GM12874 (cell line): ENCODE measurements around the gene GRIK3.
A peak's percentile ranks its signal among the peaks of the same experiment; 100 is the strongest.

ENCODE experiments used
- TF ChIP-seq, protein P1 (sequence below): IDR thresholded peaks from 2 replicates; pipeline ENCODE4 v1.5.1; 2011; ENCODE audit warnings: low read depth, mild to moderate bottlenecking, control low read depth, low read length, moderate library complexity; ENCODE audit not compliant: insufficient read depth

The GRIK3 gene

DNA sequence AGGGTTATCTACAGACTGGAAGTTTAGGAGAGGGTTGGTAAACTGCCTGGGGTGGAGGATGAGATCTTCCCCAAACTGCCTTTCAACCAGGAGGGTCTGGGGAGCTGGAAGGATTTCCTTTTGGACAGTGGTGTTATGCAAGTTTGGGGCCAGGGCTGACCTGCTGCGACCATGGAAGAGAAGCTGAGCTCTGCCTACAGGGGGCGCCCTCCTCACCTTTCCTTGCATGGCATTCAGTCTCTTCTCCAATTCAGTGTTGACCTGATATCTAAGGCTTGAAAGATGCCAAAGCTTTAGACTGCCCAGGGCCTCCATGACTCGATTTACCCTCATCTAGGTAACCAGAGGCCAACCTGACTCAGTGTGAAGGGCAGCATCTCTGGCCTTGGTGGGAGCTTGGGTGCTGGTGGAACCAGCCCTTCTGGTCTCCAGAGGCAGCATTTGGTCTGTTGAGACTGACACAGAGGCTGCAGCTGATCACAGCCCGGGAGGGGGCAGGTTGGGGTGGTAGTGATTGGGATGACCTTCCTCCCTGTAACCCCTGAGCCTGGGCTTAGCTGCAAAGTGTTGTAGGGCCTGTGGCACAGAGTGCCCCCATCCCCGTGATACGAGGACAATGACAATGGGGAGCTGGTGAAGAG, 170.0 kb downstream of the GRIK3 start:
- TF ChIP-seq, protein P1, sequence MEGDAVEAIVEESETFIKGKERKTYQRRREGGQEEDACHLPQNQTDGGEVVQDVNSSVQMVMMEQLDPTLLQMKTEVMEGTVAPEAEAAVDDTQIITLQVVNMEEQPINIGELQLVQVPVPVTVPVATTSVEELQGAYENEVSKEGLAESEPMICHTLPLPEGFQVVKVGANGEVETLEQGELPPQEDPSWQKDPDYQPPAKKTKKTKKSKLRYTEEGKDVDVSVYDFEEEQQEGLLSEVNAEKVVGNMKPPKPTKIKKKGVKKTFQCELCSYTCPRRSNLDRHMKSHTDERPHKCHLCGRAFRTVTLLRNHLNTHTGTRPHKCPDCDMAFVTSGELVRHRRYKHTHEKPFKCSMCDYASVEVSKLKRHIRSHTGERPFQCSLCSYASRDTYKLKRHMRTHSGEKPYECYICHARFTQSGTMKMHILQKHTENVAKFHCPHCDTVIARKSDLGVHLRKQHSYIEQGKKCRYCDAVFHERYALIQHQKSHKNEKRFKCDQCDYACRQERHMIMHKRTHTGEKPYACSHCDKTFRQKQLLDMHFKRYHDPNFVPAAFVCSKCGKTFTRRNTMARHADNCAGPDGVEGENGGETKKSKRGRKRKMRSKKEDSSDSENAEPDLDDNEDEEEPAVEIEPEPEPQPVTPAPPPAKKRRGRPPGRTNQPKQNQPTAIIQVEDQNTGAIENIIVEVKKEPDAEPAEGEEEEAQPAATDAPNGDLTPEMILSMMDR: peak; percentile 77

DNA sequence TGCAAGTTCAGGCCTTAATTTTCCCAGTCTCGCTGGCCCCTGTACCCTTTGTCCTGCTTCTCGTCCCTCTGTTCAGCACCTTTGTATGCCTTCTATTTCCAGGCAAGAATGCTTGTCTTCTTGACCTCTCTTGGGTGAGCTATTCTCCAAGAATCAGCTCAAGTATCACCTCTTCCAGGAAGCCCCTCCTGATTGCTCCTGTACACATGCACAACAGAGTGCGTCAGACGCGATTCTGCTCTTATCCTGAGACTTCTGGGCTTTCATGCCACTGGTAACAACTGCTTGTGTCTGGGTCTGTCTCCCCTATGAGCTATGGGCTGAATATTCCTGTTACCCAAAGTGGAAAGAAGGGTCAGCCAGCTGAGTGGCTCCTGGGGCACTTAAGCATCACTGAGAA, 170.8 kb downstream of the GRIK3 start:
- TF ChIP-seq, protein P1: no peak

DNA sequence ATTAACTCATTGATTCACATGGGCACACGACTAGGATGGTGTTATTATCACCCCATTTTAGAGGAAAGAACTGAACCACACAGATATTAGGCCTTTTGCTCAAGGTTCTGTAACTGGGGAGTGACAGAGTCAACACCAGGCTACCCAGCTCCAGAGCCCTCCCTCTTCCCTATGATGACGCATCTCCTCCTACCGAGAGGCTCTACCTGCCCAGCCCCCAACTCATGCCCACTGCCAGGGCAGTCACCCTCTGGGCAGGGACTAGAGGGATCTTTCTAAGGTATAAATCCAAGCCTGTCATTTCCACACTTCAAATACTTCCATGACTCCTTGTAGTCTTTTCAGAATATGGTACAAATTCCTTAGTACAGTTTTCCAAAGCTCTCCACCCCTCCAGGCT, 171.3 kb downstream of the GRIK3 start:
- TF ChIP-seq, protein P1: no peak

DNA sequence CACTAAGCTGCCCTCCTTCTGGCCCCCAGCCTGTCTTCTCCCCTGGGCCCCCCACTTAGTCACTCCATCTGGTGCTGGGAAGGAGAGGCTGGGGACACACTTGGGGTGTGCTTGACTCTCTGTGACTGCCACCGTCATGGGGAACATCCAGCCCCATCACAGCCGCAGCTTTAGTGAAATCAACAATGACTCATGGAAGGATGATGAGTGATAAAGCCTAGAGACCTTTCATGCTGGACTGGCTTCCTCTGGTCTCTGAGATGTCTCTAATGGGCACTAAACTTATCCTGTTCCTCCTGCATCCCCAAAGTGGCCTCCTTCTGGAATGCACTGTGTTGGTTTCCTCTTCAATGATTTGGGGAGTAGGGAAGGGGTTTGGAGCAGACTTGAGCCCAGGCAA, 172.9 kb downstream of the GRIK3 start:
- TF ChIP-seq, protein P1: no peak

DNA sequence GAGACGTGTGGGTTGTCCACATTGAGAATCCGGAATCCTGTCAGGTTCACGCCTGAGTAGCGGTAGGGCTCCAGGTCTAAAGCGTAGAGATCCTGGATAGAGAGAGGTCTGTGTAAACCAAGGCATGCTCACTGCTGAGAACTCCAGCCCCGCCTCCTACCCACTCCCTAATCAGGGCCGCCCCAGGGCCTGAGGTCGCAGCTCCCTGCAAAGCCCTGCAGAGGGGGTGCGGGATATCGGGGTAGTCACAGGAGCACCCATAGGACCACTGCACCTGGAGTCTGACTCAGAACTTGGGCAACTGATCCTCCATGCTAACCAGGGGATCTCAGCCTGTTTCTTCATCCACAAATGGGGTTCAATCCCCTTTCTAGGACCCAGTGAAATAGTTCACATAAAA, 174.4 kb downstream of the GRIK3 start:
- TF ChIP-seq, protein P1: no peak

DNA sequence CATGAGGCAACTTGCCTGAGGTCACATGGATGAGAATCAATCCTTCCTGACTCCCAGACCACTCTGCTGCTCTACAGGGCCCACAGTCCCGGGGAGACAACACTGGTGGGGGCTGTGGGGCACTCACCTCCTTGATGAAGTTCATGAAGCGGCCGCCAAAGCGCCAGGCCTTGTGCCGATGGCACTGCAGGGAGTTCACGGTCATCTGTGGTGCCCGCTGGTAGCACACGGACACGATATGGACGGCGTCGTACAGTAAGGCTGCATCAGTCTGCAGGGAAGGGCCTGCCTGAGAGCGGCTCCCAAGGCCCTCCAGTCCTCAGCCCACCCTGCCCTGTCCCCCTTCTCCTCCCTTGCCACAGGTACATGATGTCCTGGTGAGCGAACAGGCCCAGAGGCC, 175.3 kb downstream of the GRIK3 start:
- TF ChIP-seq, protein P1: no peak

DNA sequence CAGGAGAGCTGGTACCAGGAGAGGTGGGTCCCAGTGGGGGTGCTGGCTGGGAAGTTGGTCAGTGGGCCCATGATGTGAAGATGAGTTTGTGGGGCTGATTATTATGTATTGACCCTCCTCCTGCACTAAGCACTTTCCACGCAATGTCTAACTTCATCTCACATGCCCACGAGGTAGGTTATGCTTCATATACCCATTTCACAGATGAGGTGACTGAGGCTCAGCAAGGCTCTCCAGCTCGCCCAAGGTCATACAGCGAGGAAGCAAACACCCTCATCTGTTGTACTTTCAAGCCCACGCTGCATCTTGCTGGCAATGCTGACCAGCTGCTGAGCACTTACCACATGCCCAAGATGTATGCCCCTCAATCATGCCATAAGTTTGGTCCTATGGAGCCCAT, 175.8 kb downstream of the GRIK3 start:
- TF ChIP-seq, protein P1: no peak

DNA sequence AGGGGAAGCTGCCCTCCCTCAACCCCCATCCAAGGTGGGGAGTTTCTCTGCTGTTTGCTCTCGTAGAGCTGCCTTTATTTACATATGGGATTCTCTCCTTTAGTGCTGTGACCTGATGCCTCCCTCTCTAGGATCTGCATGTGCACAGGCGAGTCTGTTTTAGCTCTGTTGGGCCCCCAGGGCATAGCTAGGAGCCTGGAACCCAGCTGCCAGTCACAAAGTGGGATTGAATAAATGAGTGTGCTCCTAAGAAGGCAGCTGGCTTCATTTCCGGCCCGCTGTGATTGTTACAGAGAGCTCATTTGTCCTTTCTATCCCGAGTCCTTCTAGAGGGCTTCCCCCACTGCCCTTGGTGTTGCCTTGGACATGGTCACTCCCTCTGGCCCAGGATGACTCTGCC, 176.6 kb downstream of the GRIK3 start:
- TF ChIP-seq, protein P1: no peak
